Cardiac fibroblast (primary cell): ENCODE data around the gene TMEM72.

Experiments
- DNase-seq, 2 donors: peaks; one replicate each; pipeline versions ENCODE4 v3.0.0 to v3.0.0-alpha.2; 2010; ENCODE audit warnings: low read depth in 2 of 2
- H3K4me3 ChIP-seq, 2 donors: replicated peaks in 1 of 2; 1 replicate in 1 of 2; 2 replicates in 1 of 2; pipeline ENCODE4 v1.5.1; 2011; ENCODE audit warnings: low read depth in 2 of 2, low read length in 2 of 2, mild to moderate bottlenecking in 2 of 2, moderate library complexity in 1 of 2
- TF ChIP-seq, protein P1 (sequence below): IDR thresholded peaks from one replicate; pipeline ENCODE4 v1.5.1; 2011; ENCODE audit warnings: low read depth, mild to moderate bottlenecking, low read length, inconsistent platforms

Gene TMEM72

DNA sequence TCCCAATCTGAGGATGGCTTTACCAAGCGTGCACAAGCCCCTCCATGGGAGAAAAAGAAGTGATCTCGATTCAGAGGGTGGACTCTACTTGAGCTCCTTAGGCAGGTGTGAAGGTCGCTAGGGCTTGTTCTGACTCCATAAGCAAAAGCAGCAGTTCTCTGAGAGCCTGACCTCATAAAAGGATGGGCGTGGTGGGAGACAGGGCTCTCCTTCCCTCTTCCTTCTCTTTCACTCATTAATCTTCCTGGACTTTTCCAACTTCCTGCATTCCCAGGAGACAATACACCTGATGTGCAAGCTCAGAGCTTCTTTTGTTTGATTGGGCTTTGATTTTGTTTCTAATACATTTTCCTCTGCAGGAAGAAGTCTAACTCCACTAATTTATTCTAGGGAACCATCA is 22.3 kb upstream of the TMEM72 start:
- no peak for DNase-seq
- no peak overlapping the region for H3K4me3 ChIP-seq
- TF ChIP-seq, protein P1, sequence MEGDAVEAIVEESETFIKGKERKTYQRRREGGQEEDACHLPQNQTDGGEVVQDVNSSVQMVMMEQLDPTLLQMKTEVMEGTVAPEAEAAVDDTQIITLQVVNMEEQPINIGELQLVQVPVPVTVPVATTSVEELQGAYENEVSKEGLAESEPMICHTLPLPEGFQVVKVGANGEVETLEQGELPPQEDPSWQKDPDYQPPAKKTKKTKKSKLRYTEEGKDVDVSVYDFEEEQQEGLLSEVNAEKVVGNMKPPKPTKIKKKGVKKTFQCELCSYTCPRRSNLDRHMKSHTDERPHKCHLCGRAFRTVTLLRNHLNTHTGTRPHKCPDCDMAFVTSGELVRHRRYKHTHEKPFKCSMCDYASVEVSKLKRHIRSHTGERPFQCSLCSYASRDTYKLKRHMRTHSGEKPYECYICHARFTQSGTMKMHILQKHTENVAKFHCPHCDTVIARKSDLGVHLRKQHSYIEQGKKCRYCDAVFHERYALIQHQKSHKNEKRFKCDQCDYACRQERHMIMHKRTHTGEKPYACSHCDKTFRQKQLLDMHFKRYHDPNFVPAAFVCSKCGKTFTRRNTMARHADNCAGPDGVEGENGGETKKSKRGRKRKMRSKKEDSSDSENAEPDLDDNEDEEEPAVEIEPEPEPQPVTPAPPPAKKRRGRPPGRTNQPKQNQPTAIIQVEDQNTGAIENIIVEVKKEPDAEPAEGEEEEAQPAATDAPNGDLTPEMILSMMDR, result no peak

DNA sequence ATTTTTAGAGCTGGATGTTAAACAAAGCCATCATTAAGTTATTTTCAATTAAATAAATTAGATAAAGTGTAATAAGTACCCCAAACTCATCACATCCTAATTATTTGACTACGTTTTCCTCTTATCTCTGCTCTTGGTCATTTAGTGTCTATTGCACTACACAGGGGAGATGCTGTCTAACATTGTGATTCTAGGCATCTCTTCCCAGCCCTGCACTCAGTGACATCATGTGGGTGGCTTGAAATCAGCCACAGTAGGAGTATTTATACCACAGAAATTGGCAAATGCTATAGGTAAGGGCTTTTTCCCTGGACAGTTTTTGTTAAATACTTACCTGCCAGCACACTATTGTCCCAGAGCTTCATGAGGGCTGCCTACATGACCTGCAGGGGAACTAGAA is 21.3 kb upstream of the TMEM72 start:
- TF ChIP-seq, protein P1, result no peak
- no peak overlapping the region for H3K4me3 ChIP-seq
- DNase-seq, result no peak

DNA sequence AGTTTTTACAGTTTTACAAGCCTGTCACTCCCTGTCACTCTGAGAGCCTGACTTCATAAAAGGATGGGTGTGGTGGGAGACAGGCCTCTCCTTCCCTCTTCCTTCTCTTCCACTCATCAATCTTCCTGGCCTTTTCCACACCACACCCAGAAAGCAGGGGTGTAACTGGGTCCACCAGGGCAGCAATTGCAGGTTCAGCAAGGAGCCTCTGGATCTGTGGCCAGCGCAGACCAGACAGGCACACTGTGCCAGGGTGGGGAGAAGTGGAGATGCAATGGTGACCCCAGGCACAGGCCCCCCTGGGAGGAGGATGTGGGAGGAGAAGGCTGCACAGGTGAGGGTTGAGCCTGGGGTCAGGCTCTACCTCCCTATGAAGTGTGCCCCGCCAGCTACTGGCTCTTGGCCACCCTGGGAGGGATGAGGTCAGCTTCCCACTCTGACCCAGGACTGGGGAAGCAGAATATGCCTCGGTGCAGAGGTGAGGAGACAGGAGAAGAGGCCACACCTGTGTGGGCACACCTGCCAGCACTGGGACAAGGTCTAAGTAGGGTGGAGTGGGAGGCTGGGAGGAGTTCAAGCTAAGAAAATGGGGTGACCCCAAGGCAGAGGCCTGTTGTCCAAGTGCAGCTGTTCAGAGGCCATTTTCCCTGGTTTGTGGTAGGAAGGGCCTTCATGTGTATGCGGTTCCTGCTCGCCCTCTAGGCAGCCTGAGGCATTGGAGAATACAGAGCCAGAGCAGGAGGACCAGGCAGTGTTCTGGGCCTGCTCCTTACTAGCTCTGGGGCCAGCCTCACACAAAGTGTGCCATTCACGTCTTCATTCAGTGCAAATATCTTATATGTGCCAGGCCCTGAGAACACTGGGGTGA is 20.2 kb upstream of the TMEM72 start:
- no peak for DNase-seq
- TF ChIP-seq, protein P1, result no peak
- no peak overlapping the region for H3K4me3 ChIP-seq

DNA sequence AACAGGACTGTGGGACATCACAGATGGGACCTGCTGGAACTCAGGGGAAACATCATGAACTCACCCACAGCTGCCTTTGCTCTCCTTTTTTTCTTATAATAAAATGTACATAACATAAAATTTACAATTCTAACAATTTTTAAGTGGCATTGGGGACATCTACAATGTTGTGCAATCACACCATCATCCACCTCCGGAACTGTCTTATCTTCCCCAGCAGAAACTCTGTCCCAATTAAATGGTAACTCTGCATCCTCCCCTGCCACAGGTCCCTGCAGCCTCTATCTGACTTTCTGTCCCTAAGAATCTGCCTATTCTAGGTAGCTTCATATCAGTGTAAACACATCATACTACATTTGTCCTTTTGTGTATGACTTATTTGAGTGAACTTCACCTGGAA is 19.4 kb upstream of the TMEM72 start:
- TF ChIP-seq, protein P1, result no peak
- no peak for DNase-seq
- no peak overlapping the region for H3K4me3 ChIP-seq

DNA sequence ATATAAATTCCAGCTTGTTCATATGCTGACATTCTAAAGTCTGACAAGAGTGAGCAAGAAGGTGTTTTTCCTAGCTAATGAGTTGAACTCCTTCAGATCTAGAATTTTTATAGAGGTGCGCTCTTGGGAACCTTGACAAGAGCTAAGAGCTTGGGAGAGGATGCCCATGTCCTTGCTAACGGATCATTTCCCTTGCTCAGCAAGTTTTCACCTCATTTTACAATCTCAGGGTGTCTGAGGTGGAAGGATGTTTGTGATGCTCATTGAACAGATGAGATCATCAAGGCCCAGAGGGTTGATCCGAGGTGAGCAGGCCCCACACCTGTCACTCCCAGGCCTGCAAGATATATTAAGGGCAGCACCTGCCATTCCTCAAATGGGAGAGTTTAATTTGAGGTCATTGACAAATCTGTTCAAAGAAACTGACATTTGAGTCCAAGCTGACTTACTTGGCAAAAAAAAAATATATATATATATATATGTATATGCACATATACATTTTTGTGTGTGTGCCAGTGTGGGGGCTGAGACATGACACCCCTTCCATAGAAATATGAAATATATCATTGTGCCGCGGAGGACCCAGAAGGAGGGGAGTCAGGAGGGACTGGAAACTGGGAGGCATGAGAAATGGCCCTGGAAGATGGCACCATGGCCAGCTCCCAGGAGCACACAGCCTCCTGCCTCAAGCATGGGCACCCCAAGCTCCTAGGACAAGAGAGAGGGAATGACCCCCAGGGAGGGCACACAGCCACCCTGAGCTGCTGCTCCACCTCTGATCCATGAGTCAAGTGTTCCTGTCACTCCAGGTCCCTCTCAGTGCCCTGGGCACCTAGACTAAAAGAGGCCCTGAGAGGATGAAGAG is 17.3 kb upstream of the TMEM72 start:
- TF ChIP-seq, protein P1, result no peak
- DNase-seq, result no peak
- H3K4me3 ChIP-seq, result no peak overlapping the region

DNA sequence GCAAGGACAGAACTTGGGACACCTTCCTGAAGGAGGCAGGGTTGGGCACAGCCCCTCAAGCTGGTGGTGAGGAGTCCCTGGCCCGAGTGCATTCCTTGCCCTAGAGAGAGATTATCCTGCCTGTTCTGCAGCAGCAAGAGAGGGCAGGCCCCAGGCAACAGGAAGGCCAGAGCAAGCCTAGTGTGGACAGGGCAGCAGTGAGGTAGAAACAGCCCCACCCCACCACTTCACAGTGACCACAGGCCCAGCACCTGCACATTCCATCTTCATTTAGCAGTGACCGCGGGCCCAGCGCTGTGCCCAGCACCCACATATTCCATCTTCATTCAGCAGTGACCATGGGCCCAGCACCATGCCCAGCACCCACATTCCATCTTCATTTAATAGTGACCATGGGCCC is 16.4 kb upstream of the TMEM72 start:
- no peak for DNase-seq
- H3K4me3 ChIP-seq, result no peak overlapping the region
- TF ChIP-seq, protein P1, result no peak
